ENCODE data around the gene DNAJC28. TPM values are rescaled to one million over a fixed set of nuclear protein-coding genes. Genes with fewer than 3 reads are reported as not detected.

Gene DNAJC28
- total and polyA plus RNA-seq, 9 of the 15 experiments (the other 6 are each of a cell fraction or from before 2014, with no cell fraction given), result 0.68 to 2.5 (median 1.1) TPM

GRCh38 chr21:33480481-33481103 lies 10.9 kb downstream of the DNAJC28 start:
- WGBS (ENCODE audit: insufficient coverage, low coverage, missing lambda C conversion rate), result 15% methylated on average over 17 of the region's 17 CpGs
- H3K4me1 ChIP-seq (replicated peaks in 1 of 2; ENCODE audit: control insufficient read depth in 2 of 2, insufficient read depth in 2 of 2, low read length in 2 of 2), result peaks cover 7 to 16% of the 10 kb centered on the region in 2 experiments; a peak in 3 of 5 replicates
- DNase-seq (ENCODE audit: extremely low read depth in 1 of 4, low spot score in 3 of 4) (no peak), ATAC-seq (no peak), FAIRE-seq (no peak)
- peak overlapping the region; percentile 97 for H3K4me3 ChIP-seq
- H3K79me2 ChIP-seq (ENCODE audit: control insufficient read depth, insufficient read depth, low read length), result peaks cover 27% of the 10 kb centered on the region
- peaks cover 4% of the 10 kb centered on the region; the same call in 1 of the 3 replicates for H3K36me3 ChIP-seq (ENCODE audit: control insufficient read depth, insufficient read depth, low read length)
- no peaks in the 10 kb centered on the region for H4K20me1 ChIP-seq (replicated peaks; ENCODE audit: control insufficient read depth, insufficient read depth, low read length)
- H3K9ac ChIP-seq (ENCODE audit: insufficient read depth in 1 of 2, low read depth in 2 of 2, low read length in 2 of 2), result peak overlapping the region; percentile 88 to 94
- ChIA-PET POLR2A (interaction anchor here (0.6 to 3.2 kb wide), 13 partner anchors 8 to 198 kb away, joined by 3 to 54 read pairs (median 4); partner anchors contain the start of genes DNAJC28, DONSON and SON), CTCF (ENCODE audit: low intra/inter-chr PET ratio) (interaction anchor here (0.7 kb wide), 1 partner anchor 11 kb away, joined by 4 read pairs; the partner anchor contains the start of gene DNAJC28)
- peak overlapping the region; percentile 73 for H3K27ac ChIP-seq (ENCODE audit: extremely low read depth, low read depth, low read length)
- no peaks in the 10 kb centered on the region for H3K9me3 ChIP-seq (replicated peaks; ENCODE audit: control insufficient read depth, insufficient read depth, low read depth, low read length)
- H2AFZ ChIP-seq (ENCODE audit: low read depth, low read length), result peak overlapping the region; percentile 97
- H3K27me3 ChIP-seq (ENCODE audit: control insufficient read depth in 2 of 2, insufficient read depth in 2 of 2, low read length in 2 of 2), result no peaks in the 10 kb centered on the region
- intact Hi-C loops (cut with micrococcal nuclease), result no loop called here
- H3K9me1 ChIP-seq (ENCODE audit: control insufficient read depth, insufficient read depth, low read length), result no peaks in the 10 kb centered on the region
- peak overlapping the region; percentile 91 for H3K4me2 ChIP-seq (ENCODE audit: insufficient read depth, low read length)
- BruUV-seq (replicated peaks), result TSS peak; percentile 77
- in situ Hi-C loops (cut with MboI), result no loop called here
- no peak for TF ChIP-seq PCBP1 (IDR thresholded peaks at IDR 0.05; ENCODE audit: low read depth, low read length, poor library complexity, severe bottlenecking)
- TF ChIP-seq ZSCAN29 (IDR thresholded peaks at IDR 0.05), result no peak
- TF ChIP-seq, protein P1, sequence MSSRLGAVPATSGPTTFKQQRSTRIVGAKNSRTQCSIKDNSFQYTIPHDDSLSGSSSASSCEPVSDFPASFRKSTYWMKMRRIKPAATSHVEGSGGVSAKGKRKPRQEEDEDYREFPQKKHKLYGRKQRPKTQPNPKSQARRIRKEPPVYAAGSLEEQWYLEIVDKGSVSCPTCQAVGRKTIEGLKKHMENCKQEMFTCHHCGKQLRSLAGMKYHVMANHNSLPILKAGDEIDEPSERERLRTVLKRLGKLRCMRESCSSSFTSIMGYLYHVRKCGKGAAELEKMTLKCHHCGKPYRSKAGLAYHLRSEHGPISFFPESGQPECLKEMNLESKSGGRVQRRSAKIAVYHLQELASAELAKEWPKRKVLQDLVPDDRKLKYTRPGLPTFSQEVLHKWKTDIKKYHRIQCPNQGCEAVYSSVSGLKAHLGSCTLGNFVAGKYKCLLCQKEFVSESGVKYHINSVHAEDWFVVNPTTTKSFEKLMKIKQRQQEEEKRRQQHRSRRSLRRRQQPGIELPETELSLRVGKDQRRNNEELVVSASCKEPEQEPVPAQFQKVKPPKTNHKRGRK (tag; IDR thresholded peaks at IDR 0.05), result 0 out of 2 replicates have a peak, but pooled peaks have one; percentile 30
- TF ChIP-seq ZFPM2 (CRISPR knock-in tag; IDR thresholded peaks at IDR 0.05), result no peak
- TF ChIP-seq ZNF79 (CRISPR knock-in tag; IDR thresholded peaks at IDR 0.05; ENCODE audit: low read depth), result no peak
- no peak for TF ChIP-seq KLF13 (tag; IDR thresholded peaks at IDR 0.05; ENCODE audit: borderline replicate concordance, low read depth)
- TF ChIP-seq PRMT5 (CRISPR knock-in tag; IDR thresholded peaks at IDR 0.05), result no peak
- TF ChIP-seq ZNF76 (CRISPR knock-in tag; IDR thresholded peaks at IDR 0.05; ENCODE audit: borderline replicate concordance), result no peak
- 0 out of 2 replicates have a peak, but pooled peaks have one; percentile 60 for TF ChIP-seq CBX1 (IDR thresholded peaks at IDR 0.05; ENCODE audit: low read depth)
- peak; percentile 13 for TF ChIP-seq SMAD1 (IDR thresholded peaks at IDR 0.05; ENCODE audit: low read depth, low read length, partially characterized antibody)
- no peak for TF ChIP-seq SRSF7 (optimal IDR thresholded peaks at IDR 0.05; ENCODE audit: low read depth, low read length)
- peak; percentile 16; the same call in 1 of the 2 replicates for TF ChIP-seq TOE1 (IDR thresholded peaks at IDR 0.05; ENCODE audit: borderline replicate concordance)
- TF ChIP-seq TOE1 (CRISPR knock-in tag; IDR thresholded peaks at IDR 0.05; ENCODE audit: borderline replicate concordance, low read depth), result 0 out of 2 replicates have a peak, but pooled peaks have one; percentile 59
- TF ChIP-seq STAT5A (IDR thresholded peaks at IDR 0.05; ENCODE audit: borderline replicate concordance, low read length), result 0 out of 2 replicates have a peak, but pooled peaks have one; percentile 3
- 0 out of 2 replicates have a peak, but pooled peaks have one; percentile 13 for TF ChIP-seq CREB3L1 (IDR thresholded peaks at IDR 0.05; ENCODE audit: borderline replicate concordance, low read depth)
- TF ChIP-seq ZKSCAN1 (IDR thresholded peaks at IDR 0.05; ENCODE audit: low read depth, low read length), result no peak
- peak; percentile 99 for TF ChIP-seq HMBOX1 (IDR thresholded peaks at IDR 0.05)

Measured in K562 (cell line).